Measurements from ENCODE around the gene ST3GAL5.

The ST3GAL5 gene

DNA sequence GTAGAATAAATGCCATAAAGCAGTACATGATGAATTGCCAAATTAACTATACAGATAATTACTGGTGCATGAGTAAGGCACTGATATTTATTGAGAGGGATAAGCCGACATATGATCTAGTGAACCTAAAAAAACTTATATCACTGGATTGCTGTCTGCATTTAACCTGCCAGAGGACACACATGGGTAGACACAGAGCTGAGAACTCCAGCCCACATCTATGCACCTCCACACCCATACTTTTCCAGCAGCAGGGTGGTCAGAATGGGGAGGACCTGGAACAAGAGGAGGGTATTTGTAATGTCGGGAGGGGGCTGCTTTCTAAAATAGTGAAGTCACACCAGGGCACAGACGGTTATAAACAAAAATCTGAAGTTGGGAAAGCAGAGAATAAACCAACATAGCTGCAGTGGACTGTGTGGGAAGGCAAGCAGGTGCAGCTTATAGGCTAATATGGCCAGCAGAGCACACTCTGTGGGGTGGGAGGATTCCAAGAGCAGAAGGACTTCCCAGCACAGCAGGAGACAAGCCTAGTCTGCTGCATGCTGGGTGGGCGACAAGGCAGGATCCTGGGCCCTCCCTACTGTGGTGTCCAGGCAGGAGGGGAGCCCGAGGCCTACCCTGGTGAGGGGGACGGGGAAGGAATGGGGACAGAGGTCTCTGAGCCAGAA is 17.2 kb downstream of the ST3GAL5 start:
- TF ChIP-seq, protein P1, sequence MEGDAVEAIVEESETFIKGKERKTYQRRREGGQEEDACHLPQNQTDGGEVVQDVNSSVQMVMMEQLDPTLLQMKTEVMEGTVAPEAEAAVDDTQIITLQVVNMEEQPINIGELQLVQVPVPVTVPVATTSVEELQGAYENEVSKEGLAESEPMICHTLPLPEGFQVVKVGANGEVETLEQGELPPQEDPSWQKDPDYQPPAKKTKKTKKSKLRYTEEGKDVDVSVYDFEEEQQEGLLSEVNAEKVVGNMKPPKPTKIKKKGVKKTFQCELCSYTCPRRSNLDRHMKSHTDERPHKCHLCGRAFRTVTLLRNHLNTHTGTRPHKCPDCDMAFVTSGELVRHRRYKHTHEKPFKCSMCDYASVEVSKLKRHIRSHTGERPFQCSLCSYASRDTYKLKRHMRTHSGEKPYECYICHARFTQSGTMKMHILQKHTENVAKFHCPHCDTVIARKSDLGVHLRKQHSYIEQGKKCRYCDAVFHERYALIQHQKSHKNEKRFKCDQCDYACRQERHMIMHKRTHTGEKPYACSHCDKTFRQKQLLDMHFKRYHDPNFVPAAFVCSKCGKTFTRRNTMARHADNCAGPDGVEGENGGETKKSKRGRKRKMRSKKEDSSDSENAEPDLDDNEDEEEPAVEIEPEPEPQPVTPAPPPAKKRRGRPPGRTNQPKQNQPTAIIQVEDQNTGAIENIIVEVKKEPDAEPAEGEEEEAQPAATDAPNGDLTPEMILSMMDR (IDR thresholded peaks at IDR 0.05; ENCODE audit: insufficient read depth, low read depth, low read length, missing control alignments): no peak
- H3K4me3 ChIP-seq (ENCODE audit: low read depth, low read length): no peak overlapping the region
- no peak for DNase-seq (ENCODE audit: low read depth)

DNA sequence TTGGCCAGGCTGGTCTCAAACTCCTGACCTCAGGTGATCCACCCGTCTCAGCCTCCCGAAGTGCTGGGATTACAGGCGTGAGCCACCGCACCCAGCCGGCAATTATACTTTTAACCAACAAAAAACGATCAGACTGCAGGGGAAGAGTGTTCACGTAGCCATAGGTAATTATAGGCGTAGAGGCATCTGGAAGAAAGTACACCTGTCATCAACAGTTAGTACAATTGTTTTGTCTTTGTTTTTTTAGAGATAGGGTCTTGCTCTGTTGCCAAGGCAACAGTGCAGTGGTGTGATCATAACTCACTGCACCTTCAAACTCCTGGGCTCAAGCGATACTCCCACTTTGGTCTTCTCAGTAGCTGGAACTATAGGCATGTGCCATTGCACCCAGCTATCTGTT is 20.0 kb downstream of the ST3GAL5 start:
- H3K4me3 ChIP-seq (ENCODE audit: low read depth, low read length): no peak overlapping the region
- DNase-seq (ENCODE audit: low read depth): no peak
- TF ChIP-seq, protein P1 (IDR thresholded peaks at IDR 0.05; ENCODE audit: insufficient read depth, low read depth, low read length, missing control alignments): no peak

DNA sequence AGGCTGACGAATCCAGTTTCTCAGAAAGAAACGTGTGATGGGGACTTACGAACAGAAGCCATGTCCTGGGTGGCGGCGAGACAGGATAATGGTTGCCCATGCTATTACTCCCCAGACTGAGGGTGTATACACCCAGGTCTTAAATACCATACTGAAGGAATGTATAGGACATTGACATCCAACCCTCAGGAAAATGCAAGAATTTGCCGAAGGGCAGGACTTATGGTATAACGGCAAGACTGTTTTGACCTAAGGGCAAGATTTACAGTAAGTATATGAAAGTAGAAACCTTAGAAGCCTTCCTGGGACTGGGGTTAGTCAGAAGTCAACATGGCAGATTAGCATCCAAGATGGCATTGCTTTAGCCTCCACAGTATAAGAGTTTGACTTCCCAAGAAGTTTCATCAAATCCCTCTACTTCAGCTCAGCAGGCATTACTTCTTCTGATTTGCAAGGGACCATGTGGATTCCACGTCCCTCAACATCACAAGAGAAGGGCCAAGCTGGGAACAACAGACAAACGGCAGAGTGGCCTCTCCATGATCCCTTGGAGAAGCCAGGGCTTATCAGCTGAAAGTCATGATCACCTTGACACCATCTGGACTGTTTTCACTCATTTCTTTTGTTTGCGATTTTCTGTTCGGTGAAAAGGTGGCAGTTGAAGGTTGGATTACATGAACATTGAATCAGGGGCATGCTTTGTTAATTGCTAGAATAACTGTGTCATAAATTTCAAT is 21.1 kb downstream of the ST3GAL5 start:
- H3K4me3 ChIP-seq (ENCODE audit: low read depth, low read length): no peak overlapping the region
- TF ChIP-seq, protein P1 (IDR thresholded peaks at IDR 0.05; ENCODE audit: insufficient read depth, low read depth, low read length, missing control alignments): no peak
- DNase-seq (ENCODE audit: low read depth): no peak

DNA sequence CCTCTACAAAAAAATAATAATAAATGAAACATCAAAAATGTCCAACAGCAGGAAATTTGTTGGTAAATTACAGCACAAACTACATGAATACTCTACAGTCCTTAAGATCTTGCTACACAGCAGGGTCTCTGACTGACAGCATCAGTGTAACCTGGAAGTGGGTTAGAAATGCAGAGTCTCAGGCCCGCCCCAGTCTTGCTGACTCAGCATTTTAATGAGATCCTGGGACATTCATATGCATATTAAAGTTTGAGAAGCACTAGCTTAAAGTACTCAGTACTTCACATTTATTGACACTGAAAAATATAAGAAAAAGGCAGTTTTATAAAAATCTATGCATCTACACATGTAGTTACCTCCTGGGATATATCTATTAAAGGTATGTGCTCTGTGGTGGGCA is 21.7 kb downstream of the ST3GAL5 start:
- no peak for DNase-seq (ENCODE audit: low read depth)
- TF ChIP-seq, protein P1 (IDR thresholded peaks at IDR 0.05; ENCODE audit: insufficient read depth, low read depth, low read length, missing control alignments): no peak
- no peak overlapping the region for H3K4me3 ChIP-seq (ENCODE audit: low read depth, low read length)

DNA sequence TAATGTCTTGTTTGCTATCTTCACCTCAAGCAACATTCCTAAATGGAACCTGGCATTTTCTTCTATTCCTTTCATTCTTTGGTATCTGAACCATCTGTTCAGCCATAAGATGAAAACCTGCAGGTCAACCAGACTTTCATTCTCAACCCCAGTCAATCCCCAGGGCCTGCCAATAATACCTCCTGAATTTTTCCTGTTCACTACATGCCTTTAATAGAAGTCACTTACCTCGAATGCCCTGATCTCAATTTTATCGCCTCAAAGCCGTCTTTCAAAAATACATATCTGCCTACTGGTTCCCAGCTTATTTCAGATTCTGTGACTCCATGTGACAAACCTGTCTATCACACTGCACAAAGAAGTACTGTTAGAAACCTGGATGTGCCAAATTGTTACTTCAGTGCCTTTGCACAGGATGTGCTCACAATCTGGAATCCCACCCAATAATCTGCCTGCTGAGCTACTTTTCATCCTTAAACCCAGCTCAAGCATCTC is 22.6 kb downstream of the ST3GAL5 start:
- no peak for DNase-seq (ENCODE audit: low read depth)
- TF ChIP-seq, protein P1 (IDR thresholded peaks at IDR 0.05; ENCODE audit: insufficient read depth, low read depth, low read length, missing control alignments): no peak
- H3K4me3 ChIP-seq (ENCODE audit: low read depth, low read length): no peak overlapping the region

DNA sequence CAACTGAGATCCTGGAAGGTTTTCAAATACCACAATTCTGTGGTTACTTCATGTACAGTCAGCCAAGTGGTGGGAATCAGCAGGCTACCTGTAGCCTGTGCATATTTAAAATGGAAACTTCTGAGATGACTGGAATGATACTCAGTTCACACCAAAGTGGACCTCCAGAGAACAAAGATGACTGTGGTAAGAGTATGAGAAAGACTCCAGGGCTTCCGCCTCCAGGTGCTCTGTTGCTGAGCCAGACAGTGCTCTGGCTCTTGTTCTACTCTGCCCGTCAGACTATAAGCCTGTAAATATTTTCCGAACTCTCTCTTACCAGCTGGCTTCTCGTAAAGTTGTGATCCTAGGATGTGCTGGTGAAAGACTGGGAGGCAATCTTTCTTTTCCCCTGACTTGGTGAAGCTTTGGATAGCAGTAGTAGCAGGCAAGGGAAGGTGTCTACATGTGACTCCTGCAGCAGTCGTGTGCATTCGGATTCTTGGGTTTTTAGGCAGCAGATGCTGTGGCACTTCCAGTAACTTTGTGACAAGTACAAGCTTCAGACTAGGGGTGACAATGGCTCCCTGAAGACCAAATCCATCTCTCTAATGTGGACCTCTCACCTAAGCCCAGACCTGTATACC is 23.1 kb downstream of the ST3GAL5 start:
- no peak overlapping the region for H3K4me3 ChIP-seq (ENCODE audit: low read depth, low read length)
- DNase-seq (ENCODE audit: low read depth): peak; percentile 69
- TF ChIP-seq, protein P1 (IDR thresholded peaks at IDR 0.05; ENCODE audit: insufficient read depth, low read depth, low read length, missing control alignments): no peak

Data from GM12865 (cell line).